ENCODE data around the gene PLEKHG4. TPM values are rescaled to one million over a fixed set of nuclear protein-coding genes. Genes with fewer than 3 reads are reported as not detected.

Gene PLEKHG4, protein sequence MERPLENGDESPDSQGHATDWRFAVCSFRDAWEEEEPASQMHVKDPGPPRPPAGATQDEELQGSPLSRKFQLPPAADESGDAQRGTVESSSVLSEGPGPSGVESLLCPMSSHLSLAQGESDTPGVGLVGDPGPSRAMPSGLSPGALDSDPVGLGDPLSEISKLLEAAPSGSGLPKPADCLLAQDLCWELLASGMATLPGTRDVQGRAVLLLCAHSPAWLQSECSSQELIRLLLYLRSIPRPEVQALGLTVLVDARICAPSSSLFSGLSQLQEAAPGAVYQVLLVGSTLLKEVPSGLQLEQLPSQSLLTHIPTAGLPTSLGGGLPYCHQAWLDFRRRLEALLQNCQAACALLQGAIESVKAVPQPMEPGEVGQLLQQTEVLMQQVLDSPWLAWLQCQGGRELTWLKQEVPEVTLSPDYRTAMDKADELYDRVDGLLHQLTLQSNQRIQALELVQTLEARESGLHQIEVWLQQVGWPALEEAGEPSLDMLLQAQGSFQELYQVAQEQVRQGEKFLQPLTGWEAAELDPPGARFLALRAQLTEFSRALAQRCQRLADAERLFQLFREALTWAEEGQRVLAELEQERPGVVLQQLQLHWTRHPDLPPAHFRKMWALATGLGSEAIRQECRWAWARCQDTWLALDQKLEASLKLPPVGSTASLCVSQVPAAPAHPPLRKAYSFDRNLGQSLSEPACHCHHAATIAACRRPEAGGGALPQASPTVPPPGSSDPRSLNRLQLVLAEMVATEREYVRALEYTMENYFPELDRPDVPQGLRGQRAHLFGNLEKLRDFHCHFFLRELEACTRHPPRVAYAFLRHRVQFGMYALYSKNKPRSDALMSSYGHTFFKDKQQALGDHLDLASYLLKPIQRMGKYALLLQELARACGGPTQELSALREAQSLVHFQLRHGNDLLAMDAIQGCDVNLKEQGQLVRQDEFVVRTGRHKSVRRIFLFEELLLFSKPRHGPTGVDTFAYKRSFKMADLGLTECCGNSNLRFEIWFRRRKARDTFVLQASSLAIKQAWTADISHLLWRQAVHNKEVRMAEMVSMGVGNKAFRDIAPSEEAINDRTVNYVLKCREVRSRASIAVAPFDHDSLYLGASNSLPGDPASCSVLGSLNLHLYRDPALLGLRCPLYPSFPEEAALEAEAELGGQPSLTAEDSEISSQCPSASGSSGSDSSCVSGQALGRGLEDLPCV
- 6.6 and 8.6 TPM in 2 replicates for total RNA-seq

DNA sequence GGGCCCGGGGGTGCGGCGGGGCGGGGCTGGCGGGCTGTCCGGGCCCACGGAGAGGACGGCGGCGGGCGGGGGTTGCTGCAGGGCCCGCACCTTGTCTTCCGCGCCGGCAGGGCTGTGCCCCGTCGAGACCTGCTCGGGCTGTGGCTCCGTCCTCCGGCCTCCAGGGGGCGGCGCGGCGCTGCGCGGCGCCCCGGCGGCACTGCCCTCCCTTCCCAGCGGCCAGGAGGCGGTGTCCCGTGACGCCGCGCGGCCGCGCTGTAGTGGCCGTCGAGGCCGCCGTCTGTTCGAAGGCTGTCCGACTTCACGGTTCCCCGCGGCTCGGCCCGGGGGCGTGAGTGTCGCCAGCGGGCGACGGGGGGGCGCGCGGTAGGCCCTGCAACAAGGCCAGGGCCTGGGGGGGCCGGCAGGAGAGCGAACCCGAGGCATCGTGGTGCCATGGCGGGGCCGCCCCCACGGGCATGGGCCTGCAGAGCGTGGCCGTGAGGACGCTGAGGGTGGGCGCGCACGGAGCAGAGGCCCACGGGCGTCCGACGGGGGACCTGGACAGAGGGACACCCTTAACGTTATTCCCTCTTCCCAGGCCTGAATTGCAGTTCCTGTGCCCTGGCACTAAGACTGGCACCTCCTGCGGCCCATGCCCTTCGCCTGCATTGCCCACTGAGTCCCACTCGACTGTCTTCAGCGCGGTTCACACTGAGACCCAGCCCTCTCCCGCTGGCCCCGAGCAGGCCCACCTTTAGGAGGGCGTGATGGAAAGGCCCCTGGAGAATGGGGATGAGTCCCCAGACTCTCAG, at the start of gene PLEKHG4:
Gene PLEKHG4, plus strand, starts transcription at position 237 of the 794 bp plus-strand sequence. Its CDS starts 513 bp downstream, at position 750.

DNA sequence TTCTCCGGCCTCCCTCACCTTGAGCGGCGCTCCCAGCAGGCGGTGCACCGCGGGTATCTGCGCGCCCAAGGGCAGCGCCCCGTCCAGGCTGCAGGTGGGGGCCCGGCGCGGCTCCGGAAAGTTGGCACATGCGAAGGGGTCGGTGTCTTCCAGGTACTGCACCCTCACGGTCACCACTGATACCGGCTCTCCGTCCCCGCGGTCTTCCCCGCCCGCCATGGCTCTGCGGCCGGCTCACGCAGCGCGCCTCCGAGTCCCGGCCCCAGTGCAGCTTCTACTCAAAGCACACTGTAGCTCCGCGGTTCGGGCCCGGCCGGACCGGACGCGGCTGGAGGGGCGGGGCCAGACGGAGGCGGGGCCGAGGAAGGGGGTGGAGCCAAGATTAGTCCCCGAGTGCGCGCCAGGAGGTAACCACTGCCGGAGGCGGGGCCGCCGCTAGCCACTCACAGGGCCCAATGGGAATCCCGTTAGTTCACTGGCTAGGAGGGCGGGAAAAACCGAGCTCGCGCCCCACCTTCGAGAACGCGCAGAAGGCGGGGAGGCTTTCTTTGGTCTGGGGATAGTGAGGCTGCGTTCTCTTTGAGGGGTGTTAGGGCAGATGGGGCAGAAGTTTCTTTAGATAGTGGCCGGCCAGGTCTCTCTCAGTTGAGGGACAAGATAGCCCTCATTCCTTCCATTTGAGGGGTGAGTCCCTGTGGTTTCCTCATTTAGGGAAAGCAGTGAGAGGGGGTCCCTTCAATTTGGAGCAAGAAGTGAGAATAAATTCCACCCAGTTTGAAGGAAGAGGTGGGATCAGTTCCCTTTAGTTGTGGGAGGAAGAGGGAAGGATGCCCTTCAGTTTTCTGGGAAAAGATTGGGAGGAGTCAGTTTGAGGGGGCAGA, 31.9 kb upstream of the PLEKHG4 start, which contains the start of gene FHOD1:
Gene FHOD1, minus strand, starts transcription at position 290 of the 881 bp plus-strand sequence. Its CDS starts 71 bp downstream, at position 219.

DNA sequence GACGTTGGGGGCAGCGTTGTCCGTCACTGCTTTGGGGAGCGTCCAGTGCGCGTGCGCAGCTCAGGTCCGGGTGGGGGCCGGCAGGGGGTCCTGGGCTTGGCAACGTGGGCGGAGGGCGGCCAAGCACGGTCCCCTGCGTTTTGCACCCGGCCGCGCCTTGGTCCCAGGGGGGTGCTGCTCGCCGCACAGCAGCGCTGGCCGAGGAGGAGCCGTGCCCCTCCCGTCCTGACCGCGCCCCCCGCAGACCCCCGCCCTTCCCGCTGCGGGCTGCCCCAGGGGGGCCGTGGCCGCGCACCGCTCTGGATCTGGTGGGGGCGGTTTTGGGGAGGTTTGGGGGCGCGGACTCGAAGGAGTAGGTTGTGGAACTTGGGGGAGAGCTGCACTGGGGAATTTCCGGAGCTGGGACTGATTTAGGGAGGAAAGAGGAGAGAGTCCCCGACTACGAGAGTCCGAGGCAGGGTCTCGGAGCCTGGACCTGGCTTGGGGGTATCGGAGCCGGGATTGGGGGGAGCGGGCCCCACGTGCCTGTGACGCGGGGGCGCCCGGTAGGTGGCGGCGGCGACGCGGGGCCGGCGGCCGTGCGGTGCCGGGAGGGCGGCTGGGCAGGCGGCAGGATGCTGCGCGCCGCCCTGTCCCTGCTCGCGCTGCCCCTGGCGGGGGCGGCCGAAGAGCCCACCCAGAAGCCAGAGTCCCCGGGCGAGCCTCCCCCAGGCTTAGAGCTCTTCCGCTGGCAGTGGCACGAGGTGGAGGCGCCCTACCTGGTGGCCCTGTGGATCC, 30.7 kb upstream of the PLEKHG4 start, which contains the start of gene SLC9A5:
Gene SLC9A5, plus strand, starts transcription at position 579 of the 777 bp plus-strand sequence. Its CDS starts 36 bp downstream, at position 615.

DNA sequence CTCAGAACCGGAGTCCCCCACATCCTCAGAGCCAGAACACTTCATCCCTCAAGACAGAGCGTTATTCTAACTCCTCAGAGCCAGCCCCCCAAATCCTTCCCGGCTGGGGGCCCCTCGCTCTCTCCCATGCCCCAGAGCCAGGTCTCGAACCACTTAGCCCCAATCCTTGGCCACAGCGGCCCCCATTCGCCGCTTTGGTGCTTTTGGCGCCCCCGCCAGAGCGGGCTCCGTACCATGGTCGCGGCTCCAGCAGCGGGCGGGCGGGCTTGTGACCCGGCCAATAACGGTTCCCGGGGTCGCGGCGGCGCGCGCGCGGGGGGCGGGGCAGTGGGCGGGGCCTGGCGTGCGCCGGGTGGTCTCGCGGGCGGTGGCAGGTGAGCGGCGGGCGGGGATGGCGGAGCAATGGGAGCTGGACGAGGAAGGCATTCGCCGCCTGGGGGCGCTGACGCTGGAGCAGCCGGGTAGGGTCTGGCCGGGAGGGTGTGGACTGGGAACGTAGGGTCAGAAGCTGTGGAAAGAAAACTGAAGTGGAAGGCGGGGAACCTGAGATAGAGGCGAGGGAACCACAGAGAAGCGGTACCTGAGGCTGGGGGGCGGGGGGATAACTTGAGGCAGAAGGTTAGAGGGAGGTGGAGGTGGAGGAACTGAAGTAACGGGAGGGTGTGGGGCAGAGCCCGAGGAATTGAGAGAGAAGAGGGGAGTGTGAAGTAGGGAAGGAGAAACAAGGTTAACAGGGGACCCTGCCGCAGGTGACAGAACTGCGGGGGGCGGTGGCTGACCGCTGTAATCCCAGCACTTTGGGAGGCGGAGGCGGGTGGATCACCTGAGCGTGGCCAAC, 47.4 kb downstream of the PLEKHG4 start, which contains the start of the genes KCTD19 and LRRC36:
Gene KCTD19, minus strand, starts transcription at position 270 of the 838 bp plus-strand sequence. Its CDS starts 34 bp downstream, at position 236.
Gene LRRC36, plus strand, starts transcription at position 344 of the 838 bp plus-strand sequence. Its CDS starts 48 bp downstream, at position 392.

Other genes with a start within 250 kb of the PLEKHG4 start
- 14.2 and 39.7 TPM in 2 replicates for gene PHAF1, start 169.6 kb upstream of the PLEKHG4 start, total RNA-seq
- gene B3GNT9, start 128.5 kb upstream of the PLEKHG4 start, total RNA-seq, result 56.6 and 62.5 TPM in 2 replicates
- gene TRADD, start 119.6 kb upstream of the PLEKHG4 start, total RNA-seq, result 20.4 and 32.7 TPM in 2 replicates
- 20.0 and 37.8 TPM in 2 replicates for gene FBXL8, start 119.6 kb upstream of the PLEKHG4 start, total RNA-seq
- 9.8 and 16.9 TPM in 2 replicates for gene HSF4, start 114.8 kb upstream of the PLEKHG4 start, total RNA-seq
- gene NOL3, start 109.0 kb upstream of the PLEKHG4 start, total RNA-seq, result 18.1 and 26.1 TPM in 2 replicates
- gene MATCAP1, start 95.6 kb upstream of the PLEKHG4 start, total RNA-seq, result 9.5 and 18.7 TPM in 2 replicates
- 0.12 and 1.9 TPM in 2 replicates for gene EXOC3L1, start 89.4 kb upstream of the PLEKHG4 start, total RNA-seq
- 62.1 and 72.0 TPM in 2 replicates for gene E2F4, start 87.4 kb upstream of the PLEKHG4 start, total RNA-seq
- 0.34 and 0.58 TPM in 2 replicates for gene ELMO3, start 80.4 kb upstream of the PLEKHG4 start, total RNA-seq
- 33.2 and 34.3 TPM in 2 replicates for gene TMEM208, start 52.4 kb upstream of the PLEKHG4 start, total RNA-seq
- 26.6 and 26.9 TPM in 2 replicates for gene FHOD1, start 32.1 kb upstream of the PLEKHG4 start, total RNA-seq
- gene SLC9A5, start 30.6 kb upstream of the PLEKHG4 start, total RNA-seq, result 0.58 and 0.60 TPM in 2 replicates
- 0.12 TPM in 1 of 2 replicates, not detected in the other for gene KCTD19, start 47.2 kb downstream of the PLEKHG4 start, total RNA-seq
- gene LRRC36, start 47.3 kb downstream of the PLEKHG4 start, total RNA-seq, result not detected in 2 replicates
- gene TPPP3, start 114.0 kb downstream of the PLEKHG4 start, total RNA-seq, result not detected in 2 replicates
- gene ZDHHC1, start 136.9 kb downstream of the PLEKHG4 start, total RNA-seq, result 10.6 and 12.8 TPM in 2 replicates
- 0.34 TPM in 1 of 2 replicates, not detected in the other for gene HSD11B2, start 151.6 kb downstream of the PLEKHG4 start, total RNA-seq
- 70.6 and 134 TPM in 2 replicates for gene ATP6V0D1, start 201.6 kb downstream of the PLEKHG4 start, total RNA-seq
- not detected in 2 replicates for gene AGRP, start 204.0 kb downstream of the PLEKHG4 start, total RNA-seq
- gene RIPOR1, start 249.3 kb downstream of the PLEKHG4 start, total RNA-seq, result 27.3 and 42.6 TPM in 2 replicates